CD14-positive monocyte (primary cell): ENCODE data around the gene DOCK3. TPM values are rescaled to one million over a fixed set of nuclear protein-coding genes. Genes with fewer than 3 reads are reported as not detected.
A peak's percentile ranks its signal among the peaks of the same experiment; 100 is the strongest.
"Not testable (repeated sequence)": the region's sequence is repeated elsewhere in the genome, so short reads cannot be mapped to it uniquely, and the experiment has no call there.

ENCODE experiments used
- DNase-seq, 3 donors: peaks; one replicate each; pipeline ENCODE4 v3.0.0-alpha.2; 2011 to 2022
- H2AFZ ChIP-seq: 2 replicates; pipeline ENCODE4 v1.6.0; 2012; ENCODE audit warnings: mild to moderate bottlenecking, low read depth, low read length, inconsistent platforms; ENCODE audit not compliant: insufficient read depth, poor library complexity, severe bottlenecking
- H3K27ac ChIP-seq, 2 donors: 1 replicate in 1 of 2; 2 replicates in 1 of 2; pipeline ENCODE4 v1.5.1; 2012 to 2013; ENCODE audit warnings: low read length in 2 of 2, control low read depth in 1 of 2, inconsistent platforms in 1 of 2, low read depth in 1 of 2, mild to moderate bottlenecking in 1 of 2
- H3K27me3 ChIP-seq, 2 donors: one replicate each; pipeline versions ENCODE4 v1.6.0 to v1.6.1; 2011 to 2013; ENCODE audit warnings: low read length in 2 of 2; ENCODE audit not compliant: control insufficient read depth in 2 of 2, insufficient read depth in 2 of 2
- H3K36me3 ChIP-seq, 2 donors: replicated peaks in 1 of 2; 1 replicate in 1 of 2; 2 replicates in 1 of 2; pipeline versions ENCODE4 v1.5.1 to v1.6.1; 2012 to 2013; ENCODE audit warnings: low read length in 2 of 2, control low read depth in 1 of 2, inconsistent platforms in 1 of 2, mild to moderate bottlenecking in 1 of 2; ENCODE audit not compliant: insufficient read depth in 2 of 2, control insufficient read depth in 1 of 2
- H3K4me1 ChIP-seq, 2 donors: 1 replicate in 1 of 2; 2 replicates in 1 of 2; pipeline versions ENCODE4 v1.5.1 to v1.6.1; 2012 to 2013; ENCODE audit warnings: low read length in 2 of 2, control low read depth in 1 of 2, inconsistent platforms in 1 of 2, mild to moderate bottlenecking in 1 of 2, moderate library complexity in 1 of 2; ENCODE audit not compliant: insufficient read depth in 2 of 2, control insufficient read depth in 1 of 2
- H3K4me2 ChIP-seq: replicated peaks from 2 replicates; pipeline ENCODE3; 2012; ENCODE audit warnings: low read length, moderate library complexity, mild to moderate bottlenecking; ENCODE audit not compliant: poor library complexity, severe bottlenecking; ENCODE audit errors: extremely low read depth
- H3K4me3 ChIP-seq, 3 experiments: fragments of 200-600 bp in 1 of 3; sonication (generic) in 1 of 3; replicated peaks in 1 of 3; 1 replicate in 2 of 3; 2 replicates in 1 of 3; pipeline ENCODE4 v1.5.1; 2011 to 2013; ENCODE audit warnings: low read length in 3 of 3, mild to moderate bottlenecking in 3 of 3, control low read depth in 2 of 3, low read depth in 2 of 3, inconsistent platforms in 1 of 3, moderate library complexity in 1 of 3
- H3K79me2 ChIP-seq: 2 replicates; pipeline ENCODE4 v1.6.0; 2012; ENCODE audit warnings: mild to moderate bottlenecking, control low read depth, inconsistent platforms, low read length, moderate library complexity; ENCODE audit not compliant: insufficient read depth
- H3K9ac ChIP-seq: 2 replicates; pipeline ENCODE4 v1.6.0; 2017; ENCODE audit warnings: low read length, mild to moderate bottlenecking; ENCODE audit not compliant: insufficient read depth, poor library complexity, severe bottlenecking
- H3K9me3 ChIP-seq, 2 donors: replicated peaks in 1 of 2; 1 replicate in 1 of 2; 2 replicates in 1 of 2; pipeline versions ENCODE4 v1.5.1 to v1.6.1; 2012 to 2013; ENCODE audit warnings: low read length in 2 of 2, control low read depth in 1 of 2; ENCODE audit not compliant: control insufficient read depth in 1 of 2, insufficient read depth in 1 of 2
- H4K20me1 ChIP-seq: 2 replicates; pipeline ENCODE4 v1.6.0; 2012; ENCODE audit warnings: mild to moderate bottlenecking, low read length, control low read depth, moderate library complexity; ENCODE audit not compliant: insufficient read depth
- H3K27ac Mint-ChIP-seq, 7 donors: one replicate each; pipeline ENCODE4 v1.8.0; 2020; ENCODE audit warnings: mild to moderate bottlenecking in 7 of 7, mixed read lengths in 7 of 7, moderate library complexity in 6 of 7, inconsistent platforms in 2 of 7
- H3K27me3 Mint-ChIP-seq, 3 donors: one replicate each; pipeline ENCODE4 v1.8.0; 2021 to 2022; ENCODE audit warnings: low read depth in 3 of 3, mild to moderate bottlenecking in 3 of 3, mixed read lengths in 3 of 3, moderate library complexity in 3 of 3, inconsistent platforms in 1 of 3
- H3K36me3 Mint-ChIP-seq, 2 donors: one replicate each; pipeline ENCODE4 v1.8.0; 2020; ENCODE audit warnings: mixed read lengths in 2 of 2, inconsistent platforms in 1 of 2, mild to moderate bottlenecking in 1 of 2
- H3K4me1 Mint-ChIP-seq: one replicate; pipeline ENCODE4 v1.8.0; 2020; ENCODE audit warnings: mild to moderate bottlenecking, mixed read lengths
- H3K4me3 Mint-ChIP-seq, 2 donors: one replicate each; pipeline ENCODE4 v1.8.0; 2020; ENCODE audit warnings: mild to moderate bottlenecking in 2 of 2, mixed read lengths in 2 of 2, moderate library complexity in 1 of 2
- H3K9me3 Mint-ChIP-seq, 7 donors: one replicate each; pipeline ENCODE4 v1.8.0; 2020 to 2022; ENCODE audit warnings: mixed read lengths in 7 of 7, mild to moderate bottlenecking in 6 of 7, moderate library complexity in 6 of 7, inconsistent platforms in 2 of 7
- WGBS: methylation state at CpG from one replicate; pipeline ENCODE4 v1.1.5; 2013; ENCODE audit warnings: missing lambda C conversion rate; ENCODE audit not compliant: insufficient coverage; 5-methylcytosine and 5-hydroxymethylcytosine counted together
- intact Hi-C, 2 donors: fragments of 100-400 bp; cut with micrococcal nuclease; formaldehyde crosslinking; loops; one replicate each; pipeline versions ENCODE4 v1.15.0 to v1.15.1; 2023
- polyA plus RNA-seq, 3 donors: library from polyadenylated mRNA; depleted of rRNA in 1 of 3; unstranded in 2 of 3; stranded (reverse) in 1 of 3; fragments of 300-500 nt in 2 of 3; fragments of >200 nt in 1 of 3; fragmentation: Illumina TruSeq in 2 of 3; gene quantifications; 1 replicate in 2 of 3; 2 replicates in 1 of 3; pipeline ENCODE4 v1.2.3, GENCODE V29; 2012 to 2021
- TF ChIP-seq, protein P1 (sequence below): fragments of 200-600 bp; IDR thresholded peaks from one replicate; pipeline ENCODE4 v1.8.0; 2022; ENCODE audit warnings: antibody characterized with exemption, mild to moderate bottlenecking

Gene DOCK3
- polyA plus RNA-seq, 3 donors: 0.03 TPM; not detected in 1

DNA sequence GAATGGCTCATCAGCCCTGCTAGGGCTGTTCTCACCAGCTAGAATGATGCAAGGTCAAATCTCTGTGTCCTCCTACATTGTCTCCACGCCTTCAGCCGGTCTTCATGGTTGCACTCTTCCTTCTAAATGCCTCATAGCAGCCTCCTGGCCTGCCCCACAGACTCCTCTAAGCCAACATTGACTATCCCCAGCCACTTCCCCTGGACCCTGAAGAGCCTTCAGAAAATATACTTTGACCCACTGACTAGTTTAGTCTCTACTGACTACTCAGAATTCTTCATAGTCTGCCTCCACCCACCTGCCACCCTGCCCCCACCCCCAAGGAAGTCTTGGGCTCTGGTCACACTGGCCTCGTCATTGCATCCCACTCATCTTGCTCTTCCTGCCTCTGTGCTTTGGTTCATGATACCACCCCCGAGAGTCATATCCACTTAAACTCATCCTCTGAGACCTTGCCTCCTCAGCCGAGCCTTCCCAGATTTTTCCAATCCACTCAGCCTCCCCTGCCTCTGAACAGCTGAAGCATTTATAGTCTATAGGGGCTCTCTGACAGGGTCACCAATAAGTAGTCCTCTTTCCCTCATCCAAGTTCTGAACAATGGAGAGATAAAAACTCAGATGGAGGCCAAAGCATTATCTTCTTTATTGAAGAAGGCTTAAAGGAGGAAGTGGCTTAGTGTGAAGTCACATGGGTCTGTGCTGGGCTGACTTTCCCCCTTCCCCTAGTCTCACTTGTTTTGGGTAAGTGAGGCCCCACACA lies 9.5 kb upstream of the DOCK3 start:
- intact Hi-C loops: no loop called here
- Mint-ChIP-seq H3K9me3 (no peaks in the 10 kb centered on the region), H3K4me1 (peaks cover 36% of the 10 kb centered on the region), H3K27ac (peak overlapping the region in 4 of 7 donors; percentile 16 to 69 (median 43)), H3K4me3 (peak overlapping the region; percentile 17 to 68), H3K36me3 (peaks cover 0 to 5% of the 10 kb centered on the region in 2 donors), H3K27me3 (peaks cover 5 to 16% (median 11%) of the 10 kb centered on the region in 3 donors)
- Histone ChIP-seq H3K27ac (no peak overlapping the region), H4K20me1 (no peaks in the 10 kb centered on the region), H3K9ac (no peak overlapping the region), H3K4me2 (no peak overlapping the region), H2AFZ (no peak overlapping the region), H3K4me1 (peaks cover 34 to 39% of the 10 kb centered on the region in 2 donors), H3K9me3 (no peaks in the 10 kb centered on the region), H3K4me3 (no peak overlapping the region), H3K79me2 (no peaks in the 10 kb centered on the region), H3K27me3 (no peaks in the 10 kb centered on the region), H3K36me3 (no peaks in the 10 kb centered on the region)
- 91% methylated on average over 5 of the region's 5 CpGs for WGBS
- TF ChIP-seq, protein P1, sequence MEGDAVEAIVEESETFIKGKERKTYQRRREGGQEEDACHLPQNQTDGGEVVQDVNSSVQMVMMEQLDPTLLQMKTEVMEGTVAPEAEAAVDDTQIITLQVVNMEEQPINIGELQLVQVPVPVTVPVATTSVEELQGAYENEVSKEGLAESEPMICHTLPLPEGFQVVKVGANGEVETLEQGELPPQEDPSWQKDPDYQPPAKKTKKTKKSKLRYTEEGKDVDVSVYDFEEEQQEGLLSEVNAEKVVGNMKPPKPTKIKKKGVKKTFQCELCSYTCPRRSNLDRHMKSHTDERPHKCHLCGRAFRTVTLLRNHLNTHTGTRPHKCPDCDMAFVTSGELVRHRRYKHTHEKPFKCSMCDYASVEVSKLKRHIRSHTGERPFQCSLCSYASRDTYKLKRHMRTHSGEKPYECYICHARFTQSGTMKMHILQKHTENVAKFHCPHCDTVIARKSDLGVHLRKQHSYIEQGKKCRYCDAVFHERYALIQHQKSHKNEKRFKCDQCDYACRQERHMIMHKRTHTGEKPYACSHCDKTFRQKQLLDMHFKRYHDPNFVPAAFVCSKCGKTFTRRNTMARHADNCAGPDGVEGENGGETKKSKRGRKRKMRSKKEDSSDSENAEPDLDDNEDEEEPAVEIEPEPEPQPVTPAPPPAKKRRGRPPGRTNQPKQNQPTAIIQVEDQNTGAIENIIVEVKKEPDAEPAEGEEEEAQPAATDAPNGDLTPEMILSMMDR: no peak
- peak; percentile 29 to 53 (median 52) for DNase-seq

DNA sequence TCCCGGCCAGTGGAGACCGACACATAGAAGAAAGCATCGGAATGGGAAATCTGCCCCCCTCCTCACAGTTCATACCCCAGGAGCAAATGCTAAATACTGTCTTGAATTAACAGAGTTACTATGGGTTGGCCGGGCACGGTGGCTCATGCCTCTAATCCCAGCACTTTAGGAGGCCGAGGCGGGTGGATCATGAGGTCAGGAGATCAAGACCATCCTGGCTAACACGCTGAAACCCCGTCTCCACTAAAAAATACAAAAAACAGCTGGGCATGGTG lies 8.9 kb upstream of the DOCK3 start:
- H3K79me2 ChIP-seq, H2AFZ ChIP-seq, H3K27ac ChIP-seq, H4K20me1 ChIP-seq, H3K9me3 Mint-ChIP-seq, H3K36me3 Mint-ChIP-seq, intact Hi-C loops, H3K36me3 ChIP-seq, H3K9me3 ChIP-seq, H3K4me3 ChIP-seq, DNase-seq, H3K4me2 ChIP-seq, H3K27me3 ChIP-seq, H3K9ac ChIP-seq: not testable (repeated sequence)
- no CpG with 5 or more reads among the region's 9 CpGs for WGBS
- peak overlapping the region in 1 of 7 donors; percentile 18 for H3K27ac Mint-ChIP-seq
- H3K4me1 ChIP-seq: peaks cover 34 to 39% of the 10 kb centered on the region in 2 donors
- H3K4me1 Mint-ChIP-seq: peaks cover 36% of the 10 kb centered on the region
- peaks cover 7 to 17% (median 15%) of the 10 kb centered on the region in 3 donors for H3K27me3 Mint-ChIP-seq
- peak overlapping the region; percentile 17 to 68 for H3K4me3 Mint-ChIP-seq
